Heart left ventricle (tissue), 16 donors: ENCODE results near the gene COMMD1. TPM values are rescaled to one million over a fixed set of nuclear protein-coding genes. Genes with fewer than 3 reads are reported as not detected.
"Not testable (repeated sequence)": the region's sequence is repeated elsewhere in the genome, so short reads cannot be mapped to it uniquely, and the experiment has no call there.

Source experiments
- ATAC-seq, 4 donors: fragments of 200-7000 bp; cut with Tn5 transposase; one replicate each; pipeline ENCODE4 v1.9.1; 2020 to 2022; ENCODE audit warnings: moderate library complexity in 4 of 4, mild to moderate bottlenecking in 3 of 4, moderate number of reproducible peaks in 1 of 4
- DNase-seq, 5 donors: peaks; one replicate each; pipeline ENCODE4 v3.0.0-alpha.2; 2020
- H3K27ac ChIP-seq, 12 donors: fragments of 200-600 bp; sonication (generic) in 4 of 12; one replicate each; pipeline versions ENCODE4 v1.5.0 to v1.8.0; 2016 to 2022; ENCODE audit warnings: mild to moderate bottlenecking in 2 of 12
- H3K27me3 ChIP-seq, 9 donors: fragments of 200-600 bp; sonication (generic) in 2 of 9; one replicate each; pipeline versions ENCODE4 v1.5.1 to v1.8.0; 2016 to 2022; ENCODE audit warnings: mild to moderate bottlenecking in 3 of 9
- H3K36me3 ChIP-seq, 9 donors: fragments of 200-600 bp; sonication (generic) in 2 of 9; one replicate each; pipeline versions ENCODE4 v1.5.0 to v1.8.0; 2018 to 2022; ENCODE audit warnings: mild to moderate bottlenecking in 2 of 9
- H3K4me1 ChIP-seq, 12 donors: fragments of 200-600 bp; sonication (generic) in 4 of 12; one replicate each; pipeline versions ENCODE4 v1.5.0 to v1.8.0; 2016 to 2022; ENCODE audit warnings: mild to moderate bottlenecking in 3 of 12
- H3K4me3 ChIP-seq, 12 donors: fragments of 200-600 bp; sonication (generic) in 4 of 12; one replicate each; pipeline versions ENCODE4 v1.5.0 to v1.8.0; 2017 to 2022; ENCODE audit warnings: mild to moderate bottlenecking in 9 of 12, moderate library complexity in 4 of 12
- H3K9me3 ChIP-seq, 12 donors: fragments of 200-600 bp; sonication (generic) in 4 of 12; one replicate each; pipeline versions ENCODE4 v1.5.0 to v1.8.0; 2016 to 2022; ENCODE audit warnings: mild to moderate bottlenecking in 1 of 12
- POLR2A ChIP-seq, 2 donors: fragments of 450-650 bp; IDR thresholded peaks; one replicate each; pipeline ENCODE4 v1.6.1; 2017; ENCODE audit warnings: antibody characterized with exemption in 2 of 2, mild to moderate bottlenecking in 2 of 2, moderate library complexity in 2 of 2
- whole genome bisulfite sequencing, 4 donors: extraction: QIAGEN DNeasy Blood & Tissue Kit in 2 of 4; methylation state at CpG; one replicate each; pipeline versions ENCODE4 v1.1.5 to v1.1.7; 2013 to 2018; 5-methylcytosine and 5-hydroxymethylcytosine counted together
- intact Hi-C, 10 donors: fragments of 100-400 bp; cut with DNase I; formaldehyde crosslinking; loops; one replicate each; pipeline versions ENCODE4 v1.11.1 to v1.14.2; 2022
- polyA plus RNA-seq, 2 donors: library from polyadenylated mRNA; stranded (reverse); fragments of 200-250 nt; gene quantifications; one replicate each; pipeline ENCODE4 v1.2.3, GENCODE V29; 2013
- total RNA-seq, 9 donors: library from RNA; depleted of rRNA in 2 of 9; stranded (reverse); fragments of >200 nt in 2 of 9; fragmentation: NEBNext Ultra II Directional in 3 of 9; extraction: Animal tissue kit (Norgen Biotek cat#: 25700) in 3 of 9; gene quantifications; one replicate each; pipeline versions ENCODE4 v1.1.0 to v1.2.4, GENCODE V29; 2016 to 2023
- TF ChIP-seq, protein P1 (sequence below), 12 donors: fragments of 200-600 bp; sonication (generic) in 4 of 12; IDR thresholded peaks; one replicate each; pipeline versions ENCODE4 v1.5.0 to v1.8.0; 2018 to 2022; ENCODE audit warnings: antibody characterized with exemption in 12 of 12, mild to moderate bottlenecking in 5 of 12
- donor health status: ischemic (EF 13 %, LVEDD 7.1; RV severe dilation, severe dysfunction).
- donor health status: healthy with polysubstance abuse.
- donor health status: DM: no; HTN: yes; CAD: no.
- donor health status: DM: no; HTN: no; CAD: no.
- donor health status: ischemic (EF 25% LVEDD 6.9; RV normal size, moderate dysfunction).
- donor health status: ischemic (EF 25% LVEDD 5.7; RV mildly dilated, moderate dysfunction).
- donor health status: healthy.
- donor health status: DM: yes; HTN: yes; CAD: no.
- donor health status: ischemic (EF 35%, LVEDD 5.7; RV mildly dilated, moderate dysfunction).
- donor health status: nonischemic (EF 11% LVEDD 7.7; RV severe dilation, severe dysfunction).
- donor health status: DM: yes; HTN: yes; CAD: no.
- donor health status: PGD.
- donor health status: ischemic (EF 29% LVEDD 5.4; RV normal size, mild dysfunction).
- donor health status: nonischemic (EF 23%, LVEDD 6.1; RV moderate dilation, normal function).

Gene COMMD1
- total and polyA plus RNA-seq, 11 donors: 50.1 to 99.5 (median 69.3) TPM

DNA sequence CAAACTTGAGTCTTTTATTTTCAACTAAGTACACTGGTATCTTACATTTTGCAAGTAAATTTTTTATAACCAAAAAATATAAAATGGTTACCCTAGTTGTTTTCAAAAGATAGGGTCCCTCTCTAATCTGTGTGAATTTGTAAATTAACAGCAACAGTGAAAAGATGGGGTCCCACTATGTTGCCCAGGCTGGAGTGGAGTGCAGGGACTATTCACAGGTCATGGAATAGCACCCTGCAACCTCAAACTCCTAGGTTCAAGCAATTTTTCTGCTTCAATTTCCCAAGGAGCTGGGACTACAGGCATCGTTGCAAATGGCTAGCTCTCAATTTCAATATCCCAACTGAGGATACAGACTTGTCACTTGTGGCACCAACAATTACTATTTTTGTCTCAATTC lies 29.1 kb upstream of the COMMD1 start:
- Histone ChIP-seq H3K4me3 (no peak overlapping the region), H3K4me1 (no peaks in the 10 kb centered on the region), H3K36me3 (peaks cover 0 to 100% (median 100%) of the 10 kb centered on the region in 9 donors), H3K27me3 (no peaks in the 10 kb centered on the region), H3K9me3 (no peaks in the 10 kb centered on the region), H3K27ac (no peak overlapping the region)
- ATAC-seq (no peak), DNase-seq (no peak)
- TF ChIP-seq, protein P1, sequence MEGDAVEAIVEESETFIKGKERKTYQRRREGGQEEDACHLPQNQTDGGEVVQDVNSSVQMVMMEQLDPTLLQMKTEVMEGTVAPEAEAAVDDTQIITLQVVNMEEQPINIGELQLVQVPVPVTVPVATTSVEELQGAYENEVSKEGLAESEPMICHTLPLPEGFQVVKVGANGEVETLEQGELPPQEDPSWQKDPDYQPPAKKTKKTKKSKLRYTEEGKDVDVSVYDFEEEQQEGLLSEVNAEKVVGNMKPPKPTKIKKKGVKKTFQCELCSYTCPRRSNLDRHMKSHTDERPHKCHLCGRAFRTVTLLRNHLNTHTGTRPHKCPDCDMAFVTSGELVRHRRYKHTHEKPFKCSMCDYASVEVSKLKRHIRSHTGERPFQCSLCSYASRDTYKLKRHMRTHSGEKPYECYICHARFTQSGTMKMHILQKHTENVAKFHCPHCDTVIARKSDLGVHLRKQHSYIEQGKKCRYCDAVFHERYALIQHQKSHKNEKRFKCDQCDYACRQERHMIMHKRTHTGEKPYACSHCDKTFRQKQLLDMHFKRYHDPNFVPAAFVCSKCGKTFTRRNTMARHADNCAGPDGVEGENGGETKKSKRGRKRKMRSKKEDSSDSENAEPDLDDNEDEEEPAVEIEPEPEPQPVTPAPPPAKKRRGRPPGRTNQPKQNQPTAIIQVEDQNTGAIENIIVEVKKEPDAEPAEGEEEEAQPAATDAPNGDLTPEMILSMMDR (IDR thresholded peaks at IDR 0.05): no peak
- TF ChIP-seq POLR2A (IDR thresholded peaks at IDR 0.05): no peak
- intact Hi-C loops: no loop called here
- 89 to 98% (median 93%) methylated on average over 1 of the region's 1 CpG for whole genome bisulfite sequencing, 4 donors

DNA sequence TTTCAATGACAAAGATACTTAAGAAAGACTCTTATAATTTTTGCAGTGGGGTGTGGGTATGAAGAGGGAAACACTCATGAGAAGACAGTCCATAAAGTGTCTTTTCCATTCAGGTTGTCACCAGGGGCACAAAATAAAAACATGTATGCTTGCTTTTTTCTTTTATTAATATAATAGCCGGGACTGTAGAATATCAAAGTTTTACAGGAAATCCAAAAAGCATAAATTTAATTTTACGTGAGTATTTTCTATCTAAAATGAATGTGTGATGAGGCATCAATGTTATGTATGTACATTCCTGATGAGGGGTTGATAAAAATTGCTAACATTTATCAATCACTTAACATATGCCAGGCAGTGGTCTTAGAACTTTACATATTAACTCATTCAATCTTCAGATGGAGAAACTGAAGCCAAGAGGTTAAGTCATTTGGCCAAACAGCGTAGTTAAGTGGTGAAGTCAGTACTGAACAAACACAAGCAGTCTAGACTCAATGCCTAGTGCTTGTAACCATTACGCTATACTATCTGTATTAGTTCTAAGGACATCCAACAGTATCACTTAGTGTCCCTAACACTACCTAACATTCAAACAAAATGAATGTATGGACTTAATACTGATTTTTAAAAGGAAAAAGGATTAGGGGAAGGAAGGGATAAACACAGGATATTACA lies 27.8 kb upstream of the COMMD1 start:
- intact Hi-C loops: no loop called here

DNA sequence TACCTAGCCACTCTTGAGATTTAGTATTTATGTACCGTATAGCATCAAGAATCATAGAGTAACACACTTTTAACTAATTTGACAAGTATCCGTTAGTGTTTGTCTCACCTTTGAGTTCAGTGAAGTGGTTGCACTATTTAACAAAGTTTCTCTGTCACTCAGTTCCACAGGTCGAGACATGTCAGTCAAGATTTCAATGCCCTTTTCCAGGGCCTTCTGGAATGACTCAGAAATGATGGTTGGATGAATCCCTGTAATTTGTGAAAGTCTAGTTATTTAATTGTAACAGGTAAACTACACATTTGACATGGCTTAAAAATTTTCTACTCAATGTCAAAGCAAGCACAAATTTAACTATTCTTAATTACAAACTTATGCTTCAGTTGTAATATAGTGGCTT lies 26.7 kb upstream of the COMMD1 start:
- ATAC-seq: no peak
- Histone ChIP-seq H3K4me3 (no peak overlapping the region), H3K27ac (no peak overlapping the region), H3K9me3 (no peaks in the 10 kb centered on the region), H3K36me3 (peaks cover 0 to 100% (median 99%) of the 10 kb centered on the region in 9 donors), H3K4me1 (no peaks in the 10 kb centered on the region), H3K27me3 (no peaks in the 10 kb centered on the region)
- 94 to 97% (median 96%) methylated on average over 3 of the region's 3 CpGs for WGBS, 4 donors
- no peak for DNase-seq
- intact Hi-C loops: no loop called here
- TF ChIP-seq POLR2A (IDR thresholded peaks at IDR 0.05): no peak
- TF ChIP-seq, protein P1 (IDR thresholded peaks at IDR 0.05): no peak

More for the DNA sequence above, 27.8 kb upstream of the COMMD1 start:
- Histone ChIP-seq H3K9me3 (no peaks in the 10 kb centered on the region), H3K36me3 (peaks cover 0 to 100% (median 100%) of the 10 kb centered on the region in 9 donors), H3K4me1 (no peaks in the 10 kb centered on the region), H3K27me3 (no peaks in the 10 kb centered on the region), H3K27ac (no peak overlapping the region), H3K4me3 (no peak overlapping the region)
- 95 to 98% (median 96%) methylated on average over 4 of the region's 4 CpGs for WGBS, 4 donors
- TF ChIP-seq, protein P1 (IDR thresholded peaks at IDR 0.05): no peak
- no peak for TF ChIP-seq POLR2A (IDR thresholded peaks at IDR 0.05)
- DNase-seq (no peak), ATAC-seq (no peak)

DNA sequence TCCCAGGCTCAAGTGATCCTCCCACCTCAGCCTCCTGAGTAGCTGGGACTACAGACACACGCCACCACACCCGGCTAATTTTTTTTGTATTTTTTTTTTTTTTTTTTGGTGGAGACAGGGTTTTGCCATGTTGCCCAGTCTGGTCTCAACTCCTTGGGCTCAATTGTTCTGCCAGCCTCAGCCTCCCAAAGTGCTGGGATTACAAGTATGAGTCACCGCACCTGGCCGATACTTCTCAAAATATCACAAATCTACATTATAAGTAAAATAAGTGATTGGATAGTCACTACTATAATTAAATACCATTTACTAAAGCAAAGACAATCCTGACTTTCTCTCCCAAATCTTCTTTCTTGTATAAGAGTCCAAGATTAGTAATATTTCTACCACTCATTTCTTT lies 26.1 kb upstream of the COMMD1 start:
- H3K9me3 ChIP-seq, intact Hi-C loops, DNase-seq, H3K27ac ChIP-seq, H3K4me1 ChIP-seq, ATAC-seq, H3K4me3 ChIP-seq, H3K27me3 ChIP-seq: not testable (repeated sequence)
- 94 to 97% (median 96%) methylated on average over 4 of the region's 4 CpGs for WGBS, 4 donors
- H3K36me3 ChIP-seq: peaks cover 0 to 100% (median 99%) of the 10 kb centered on the region in 9 donors

DNA sequence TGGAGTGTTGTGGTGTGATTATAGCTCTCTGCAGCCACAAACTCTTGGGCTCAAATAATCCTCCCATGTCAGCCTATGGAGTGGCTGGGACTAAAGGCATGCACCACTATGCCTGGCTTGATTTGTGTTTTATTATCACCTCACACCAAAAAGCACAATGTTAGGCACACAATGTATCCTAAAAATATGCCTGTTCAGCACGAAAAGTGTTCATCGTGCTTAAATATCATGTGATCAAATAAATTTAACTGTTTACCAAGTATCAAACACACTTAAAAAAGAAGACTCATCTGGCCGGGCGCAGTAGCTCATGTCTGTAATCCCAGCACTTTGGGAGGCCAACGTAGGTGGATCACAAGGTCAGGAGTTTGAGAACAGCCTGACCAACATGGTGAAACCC lies 22.6 kb upstream of the COMMD1 start:
- H3K36me3 ChIP-seq: peaks cover 0 to 87% (median 74%) of the 10 kb centered on the region in 9 donors
- no peak overlapping the region for H3K4me3 ChIP-seq
- ATAC-seq: no peak
- intact Hi-C loops: loop anchor here in 1 of 10 donors (10.0 kb wide), 1 partner anchor 378 kb away; no protein-coding TSS in a partner anchor
- peaks cover under 1 to 23% (median 14%) of the 10 kb centered on the region in 12 donors for H3K4me1 ChIP-seq
- H3K27me3 ChIP-seq: no peaks in the 10 kb centered on the region
- 86 to 92% (median 91%) methylated on average over 5 of the region's 5 CpGs for WGBS, 4 donors
- DNase-seq: no peak
- no peak overlapping the region for H3K27ac ChIP-seq
- H3K9me3 ChIP-seq: no peaks in the 10 kb centered on the region
- no peak for TF ChIP-seq POLR2A (IDR thresholded peaks at IDR 0.05)
- TF ChIP-seq, protein P1 (IDR thresholded peaks at IDR 0.05): no peak
